Activated B cell treated with CpG ODN at 0.5 μM for 24 hours (primary cell): ENCODE measurements around the gene RND1. TPM values are rescaled to one million over a fixed set of nuclear protein-coding genes. Genes with fewer than 3 reads are reported as not detected.
"Not testable (repeated sequence)": the region's sequence is repeated elsewhere in the genome, so short reads cannot be mapped to it uniquely, and the experiment has no call there.

ENCODE experiments used
- ATAC-seq: fragments of 200-7000 bp; cut with Tn5 transposase; one replicate; pipeline ENCODE4 v1.10.0; 2021; ENCODE audit warnings: low read depth, mild to moderate bottlenecking, moderate library complexity
- CTCF ChIA-PET: fragments of 350-600 bp; sonication (Branson Sonifier 250); formaldehyde crosslinking; loops from one replicate; lab custom pipeline; 2021; ENCODE audit warnings: antibody characterized with exemption; lab: Charles Lee
- POLR2A ChIA-PET: fragments of 350-600 bp; sonication (Branson Sonifier 250); formaldehyde crosslinking; loops from one replicate; lab custom pipeline; 2021; ENCODE audit warnings: antibody characterized with exemption; lab: Charles Lee
- DNase-seq: peaks from one replicate; pipeline ENCODE4 v3.0.0; 2022
- H3K27ac Mint-ChIP-seq: one replicate; pipeline ENCODE4 v1.8.0; 2020; ENCODE audit warnings: mixed read lengths
- H3K27me3 Mint-ChIP-seq: one replicate; pipeline ENCODE4 v1.8.0; 2021; ENCODE audit warnings: mixed read lengths
- H3K36me3 Mint-ChIP-seq: one replicate; pipeline ENCODE4 v1.8.0; 2021; ENCODE audit warnings: low read depth, mixed read lengths
- H3K4me1 Mint-ChIP-seq: one replicate; pipeline ENCODE4 v1.8.0; 2021; ENCODE audit warnings: mixed read lengths
- H3K4me3 Mint-ChIP-seq: one replicate; pipeline ENCODE4 v1.8.0; 2020; ENCODE audit warnings: mild to moderate bottlenecking, mixed read lengths
- H3K9me3 Mint-ChIP-seq: one replicate; pipeline ENCODE4 v1.8.0; 2020; ENCODE audit warnings: mixed read lengths
- CTCF ChIP-seq: fragments of 200-600 bp; IDR thresholded peaks from one replicate; pipeline ENCODE4 v1.8.0; 2022; ENCODE audit warnings: antibody characterized with exemption, mild to moderate bottlenecking
- intact Hi-C: fragments of 100-400 bp; cut with micrococcal nuclease; formaldehyde crosslinking; loops from one replicate; pipeline ENCODE4 v1.15.1; 2024
- total RNA-seq: library from RNA; stranded (reverse); gene quantifications from 2 replicates; pipeline ENCODE4 v1.2.3, GENCODE V29; 2022

RND1 gene
- total RNA-seq, 1 donor from 2014 or later = 5.9 TPM

- ChIA-PET CTCF (no interaction called here), POLR2A (no interaction called here)
- DNase-seq = no peak
- intact Hi-C loops = no loop called here
- no peak overlapping the region for H3K4me3 Mint-ChIP-seq
- H3K27ac Mint-ChIP-seq = no peak overlapping the region
- H3K36me3 Mint-ChIP-seq = peaks cover 5% of the 10 kb centered on the region
- peaks cover 30% of the 10 kb centered on the region for H3K4me1 Mint-ChIP-seq
- no peak for TF ChIP-seq CTCF
- ATAC-seq = no peak
- H3K9me3 Mint-ChIP-seq = no peaks in the 10 kb centered on the region
- H3K27me3 Mint-ChIP-seq = no peaks in the 10 kb centered on the region
These were observed 4.6 kb downstream of the RND1 start for GRCh38 chr12:48861111-48861510.

- H3K27ac Mint-ChIP-seq, intact Hi-C loops, H3K27me3 Mint-ChIP-seq, ATAC-seq, H3K9me3 Mint-ChIP-seq, H3K4me3 Mint-ChIP-seq, H3K36me3 Mint-ChIP-seq, DNase-seq: not testable (repeated sequence)
- ChIA-PET POLR2A (interaction anchor here (0.7 kb wide), 1 partner anchor 413 kb away, joined by 5 read pairs; no protein-coding TSS in a partner anchor), CTCF (interaction anchor here (0.9 to 1.0 kb wide), 2 partner anchors 20 to 30 kb away, joined by 3 to 4 read pairs; no protein-coding TSS in a partner anchor)
- peaks cover 23% of the 10 kb centered on the region for H3K4me1 Mint-ChIP-seq
These were observed 5.4 kb downstream of the RND1 start for GRCh38 chr12:48860236-48860635.

- intact Hi-C loops = no loop called here
- Mint-ChIP-seq H3K4me1 (peaks cover 16% of the 10 kb centered on the region), H3K36me3 (peaks cover 2% of the 10 kb centered on the region), H3K27me3 (no peaks in the 10 kb centered on the region), H3K9me3 (no peaks in the 10 kb centered on the region), H3K27ac (no peak overlapping the region), H3K4me3 (no peak overlapping the region)
- POLR2A ChIA-PET = interaction anchor here (0.7 kb wide), 1 partner anchor 414 kb away, joined by 5 read pairs; no protein-coding TSS in a partner anchor
- no peak for TF ChIP-seq CTCF
- DNase-seq (no peak), ATAC-seq (no peak)
- CTCF ChIA-PET = interaction anchor here (0.9 to 1.0 kb wide), 2 partner anchors 20 to 31 kb away, joined by 3 to 4 read pairs; no protein-coding TSS in a partner anchor
These were observed 6.1 kb downstream of the RND1 start for GRCh38 chr12:48859607-48860006.

GRCh38 chr12:48858043-48858442 lies 7.6 kb downstream of the RND1 start:
- CTCF ChIA-PET = interaction anchor here (1.2 to 8.5 kb wide), 2 partner anchors 33 to 34 kb away, joined by 6 to 207 read pairs; no protein-coding TSS in a partner anchor
- H3K27ac Mint-ChIP-seq = no peak overlapping the region
- POLR2A ChIA-PET = no interaction called here
- H3K36me3 Mint-ChIP-seq = peaks cover 2% of the 10 kb centered on the region
- intact Hi-C loops = no loop called here
- peaks cover 8% of the 10 kb centered on the region for H3K4me1 Mint-ChIP-seq
- no peaks in the 10 kb centered on the region for H3K27me3 Mint-ChIP-seq
- ATAC-seq (no peak), DNase-seq (no peak)
- no peak for TF ChIP-seq CTCF
- H3K4me3 Mint-ChIP-seq = no peak overlapping the region
- H3K9me3 Mint-ChIP-seq = no peaks in the 10 kb centered on the region

- DNase-seq = no peak
- intact Hi-C loops = no loop called here
- peaks cover 14% of the 10 kb centered on the region for H3K4me1 Mint-ChIP-seq
- H3K27ac Mint-ChIP-seq = no peak overlapping the region
- ATAC-seq = peak; percentile 29
- POLR2A ChIA-PET = no interaction called here
- no peak overlapping the region for H3K4me3 Mint-ChIP-seq
- TF ChIP-seq CTCF = no peak
- peaks cover 2% of the 10 kb centered on the region for H3K36me3 Mint-ChIP-seq
- CTCF ChIA-PET = interaction anchor here (1.5 to 8.5 kb wide), 2 partner anchors 8 to 35 kb away, joined by 4 to 207 read pairs; partner anchors contain the start of gene RND1
- H3K27me3 Mint-ChIP-seq = no peaks in the 10 kb centered on the region
- H3K9me3 Mint-ChIP-seq = no peaks in the 10 kb centered on the region
These were observed 8.2 kb downstream of the RND1 start for GRCh38 chr12:48857278-48857994.
